Small intestine (tissue), 7 donors: Measurements from ENCODE around the gene CACNG6. TPM values are rescaled to one million over a fixed set of nuclear protein-coding genes. Genes with fewer than 3 reads are reported as not detected.
"Not testable (repeated sequence)": the region's sequence is repeated elsewhere in the genome, so short reads cannot be mapped to it uniquely, and the experiment has no call there.

Experiments used
- DNase-seq, 2 donors: peaks; one replicate each; pipeline versions ENCODE4 v3.0.0 to v3.0.0-alpha.2; 2013
- FAIRE-seq: peaks from 2 replicates; lab custom pipeline; 2012; peaks lifted over from hg19 to GRCh38; lab: Jason Lieb, UNC
- H3K27ac ChIP-seq, 3 donors: one replicate each; pipeline ENCODE4 v1.5.1; 2013; ENCODE audit warnings: low read length in 2 of 3, mild to moderate bottlenecking in 2 of 3, control low read depth in 1 of 3, inconsistent platforms in 1 of 3, low read depth in 1 of 3, moderate library complexity in 1 of 3
- H3K27me3 ChIP-seq, 3 donors: one replicate each; pipeline ENCODE4 v1.6.1; 2013; ENCODE audit warnings: low read length in 3 of 3, inconsistent platforms in 1 of 3; ENCODE audit not compliant: control insufficient read depth in 3 of 3, insufficient read depth in 3 of 3
- H3K36me3 ChIP-seq, 3 donors: one replicate each; pipeline ENCODE4 v1.6.1; 2013; ENCODE audit warnings: low read length in 3 of 3, inconsistent platforms in 1 of 3, low read depth in 1 of 3, mild to moderate bottlenecking in 1 of 3, moderate library complexity in 1 of 3; ENCODE audit not compliant: control insufficient read depth in 3 of 3, insufficient read depth in 2 of 3
- H3K4me1 ChIP-seq, 3 donors: one replicate each; pipeline ENCODE4 v1.6.1; 2013; ENCODE audit warnings: low read length in 2 of 3, inconsistent platforms in 1 of 3, low read depth in 1 of 3, mild to moderate bottlenecking in 1 of 3, moderate library complexity in 1 of 3; ENCODE audit not compliant: control insufficient read depth in 3 of 3, insufficient read depth in 2 of 3
- H3K4me3 ChIP-seq, 3 donors: one replicate each; pipeline ENCODE4 v1.5.1; 2013; ENCODE audit warnings: low read length in 3 of 3, control low read depth in 1 of 3, inconsistent platforms in 1 of 3, low read depth in 1 of 3, mild to moderate bottlenecking in 1 of 3, moderate library complexity in 1 of 3
- H3K9me3 ChIP-seq, 2 donors: one replicate each; pipeline ENCODE4 v1.6.1; 2013; ENCODE audit warnings: low read depth in 1 of 2, low read length in 1 of 2; ENCODE audit not compliant: control insufficient read depth in 2 of 2, insufficient read depth in 1 of 2
- WGBS, 3 donors: extraction: QIAGEN DNeasy Blood & Tissue Kit; methylation state at CpG; one replicate each; pipeline ENCODE4 v1.1.7; 2013; 5-methylcytosine and 5-hydroxymethylcytosine counted together
- polyA plus RNA-seq, 4 donors: library from polyadenylated mRNA; stranded (reverse) in 3 of 4; unstranded in 1 of 4; fragments of 200-250 nt in 3 of 4; fragments of 120-200 nt in 1 of 4; gene quantifications; one replicate each; pipeline versions ENCODE4 v1.2.1 to v1.2.3, GENCODE V29; 2013
- donor health status: healthy with polysubstance abuse.
- donor health status: control.
- donor health status: control.
- donor health status: Bipolar disorder and iron deficiency.
- donor health status: healthy.

CACNG6 gene
- polyA plus RNA-seq, 4 donors, result 0.03 to 0.06 TPM; not detected in 2

GRCh38 chr19:54030895-54031586, 39.6 kb downstream of the CACNG6 start:
- FAIRE-seq (no peak), DNase-seq (no peak)
- WGBS, 3 donors, result 39 to 45% (median 40%) methylated on average over 13 of the region's 13 CpGs
- no peak overlapping the region for H3K4me3 ChIP-seq
- H3K27ac ChIP-seq, result no peak overlapping the region
- H3K36me3 ChIP-seq, result no peaks in the 10 kb centered on the region
- no peaks in the 10 kb centered on the region for H3K4me1 ChIP-seq
- no peaks in the 10 kb centered on the region for H3K27me3 ChIP-seq
- no peaks in the 10 kb centered on the region for H3K9me3 ChIP-seq

- Histone ChIP-seq H3K27ac (no peak overlapping the region), H3K27me3 (no peaks in the 10 kb centered on the region), H3K36me3 (no peaks in the 10 kb centered on the region), H3K4me1 (no peaks in the 10 kb centered on the region), H3K4me3 (no peak overlapping the region), H3K9me3 (no peaks in the 10 kb centered on the region)
- 59 to 63% (median 61%) methylated on average over 4 of the region's 4 CpGs for WGBS, 3 donors
- no peak for FAIRE-seq
- no peak for DNase-seq
Observed at GRCh38 chr19:54035215-54036178, 44.1 kb downstream of the CACNG6 start.

GRCh38 chr19:54036542-54036941, 45.1 kb downstream of the CACNG6 start:
- H3K27me3 ChIP-seq, FAIRE-seq, DNase-seq, H3K27ac ChIP-seq, H3K4me1 ChIP-seq, H3K36me3 ChIP-seq, H3K9me3 ChIP-seq, H3K4me3 ChIP-seq: not testable (repeated sequence)
- 75 to 78% (median 76%) methylated on average over 5 of the region's 5 CpGs for WGBS, 3 donors

- no peak overlapping the region for H3K4me3 ChIP-seq
- FAIRE-seq, result no peak
- no peak for DNase-seq
- H3K27ac ChIP-seq, result no peak overlapping the region
- 76 to 82% (median 79%) methylated on average over 4 of the region's 4 CpGs for WGBS, 3 donors
- H3K36me3 ChIP-seq, result no peaks in the 10 kb centered on the region
- no peaks in the 10 kb centered on the region for H3K4me1 ChIP-seq
- no peaks in the 10 kb centered on the region for H3K27me3 ChIP-seq
- no peaks in the 10 kb centered on the region for H3K9me3 ChIP-seq
Observed at GRCh38 chr19:54040003-54040402, 48.6 kb downstream of the CACNG6 start.

GRCh38 chr19:54041969-54042606, 50.7 kb downstream of the CACNG6 start:
- H3K27me3 ChIP-seq, result no peaks in the 10 kb centered on the region
- H3K27ac ChIP-seq, result no peak overlapping the region
- no peaks in the 10 kb centered on the region for H3K4me1 ChIP-seq
- FAIRE-seq (no peak), DNase-seq (no peak)
- no peak overlapping the region for H3K4me3 ChIP-seq
- no peaks in the 10 kb centered on the region for H3K36me3 ChIP-seq
- no peaks in the 10 kb centered on the region for H3K9me3 ChIP-seq
- 61 to 63% (median 61%) methylated on average over 9 of the region's 9 CpGs for WGBS, 3 donors

- FAIRE-seq (no peak), DNase-seq (no peak)
- no peaks in the 10 kb centered on the region for H3K4me1 ChIP-seq
- no peak overlapping the region for H3K27ac ChIP-seq
- H3K27me3 ChIP-seq, result no peaks in the 10 kb centered on the region
- no peaks in the 10 kb centered on the region for H3K36me3 ChIP-seq
- H3K4me3 ChIP-seq, result no peak overlapping the region
- WGBS, 3 donors, result 73 to 80% (median 75%) methylated on average over 3 of the region's 3 CpGs
- H3K9me3 ChIP-seq, result no peaks in the 10 kb centered on the region
Observed at GRCh38 chr19:54042989-54043388, 51.6 kb downstream of the CACNG6 start.

- no peaks in the 10 kb centered on the region for H3K4me1 ChIP-seq
- no peak overlapping the region for H3K4me3 ChIP-seq
- no peak overlapping the region for H3K27ac ChIP-seq
- H3K36me3 ChIP-seq, result no peaks in the 10 kb centered on the region
- DNase-seq (no peak), FAIRE-seq (no peak)
- no peaks in the 10 kb centered on the region for H3K27me3 ChIP-seq
- WGBS, 3 donors, result 72 to 82% (median 77%) methylated on average over 2 of the region's 2 CpGs
- no peaks in the 10 kb centered on the region for H3K9me3 ChIP-seq
Observed at GRCh38 chr19:54045771-54046170, 54.3 kb downstream of the CACNG6 start.

- no peak overlapping the region for H3K4me3 ChIP-seq
- H3K36me3 ChIP-seq, result no peaks in the 10 kb centered on the region
- FAIRE-seq (no peak), DNase-seq (no peak)
- no peaks in the 10 kb centered on the region for H3K9me3 ChIP-seq
- WGBS, 3 donors, result 83 to 86% (median 85%) methylated on average over 4 of the region's 4 CpGs
- no peaks in the 10 kb centered on the region for H3K4me1 ChIP-seq
- no peaks in the 10 kb centered on the region for H3K27me3 ChIP-seq
- H3K27ac ChIP-seq, result no peak overlapping the region
Observed at GRCh38 chr19:54047616-54048015, 56.2 kb downstream of the CACNG6 start.
